ENCODE results near the gene SLC25A13. TPM values are rescaled to one million over a fixed set of nuclear protein-coding genes. Genes with fewer than 3 reads are reported as not detected.

Gene SLC25A13
- total RNA-seq, 1 experiment from 2014 or later, result 102 TPM

GRCh38 chr7:96354881-96355280, 33.0 kb upstream of the SLC25A13 start:
- H3K4me1 Mint-ChIP-seq (ENCODE audit: low read depth, unreplicated experiment), result no peaks in the 10 kb centered on the region
- H3K4me3 Mint-ChIP-seq (ENCODE audit: unreplicated experiment), result no peak overlapping the region
- CTCF ChIA-PET, result no interaction called here
- BruUV-seq (replicated peaks), result no TSS peak
- no peaks in the 10 kb centered on the region for H3K36me3 Mint-ChIP-seq (ENCODE audit: insufficient read depth, unreplicated experiment)
- no peaks in the 10 kb centered on the region for H3K27me3 Mint-ChIP-seq (ENCODE audit: insufficient read depth, unreplicated experiment)
- no peaks in the 10 kb centered on the region for H3K9me3 Mint-ChIP-seq (ENCODE audit: unreplicated experiment)
- intact Hi-C loops (cut with micrococcal nuclease; ENCODE audit: unreplicated experiment), result loop anchor here (5.0 kb wide), 1 partner anchor 33 kb away; the partner anchor contains the start of gene SLC25A13
- Histone ChIP-seq H3K36me3 (ENCODE audit: control insufficient read depth, insufficient read depth, low read length) (no peaks in the 10 kb centered on the region), H3K4me1 (peaks cover 6% of the 10 kb centered on the region; the same call in 1 of the 2 replicates), H3K4me3 (ENCODE audit: low read depth, low read length) (no peak overlapping the region), H3K9me3 (no peaks in the 10 kb centered on the region), H3K27me3 (replicated peaks; ENCODE audit: control insufficient read depth, insufficient read depth, low read length) (no peaks in the 10 kb centered on the region)
- TF ChIP-seq, protein P1, sequence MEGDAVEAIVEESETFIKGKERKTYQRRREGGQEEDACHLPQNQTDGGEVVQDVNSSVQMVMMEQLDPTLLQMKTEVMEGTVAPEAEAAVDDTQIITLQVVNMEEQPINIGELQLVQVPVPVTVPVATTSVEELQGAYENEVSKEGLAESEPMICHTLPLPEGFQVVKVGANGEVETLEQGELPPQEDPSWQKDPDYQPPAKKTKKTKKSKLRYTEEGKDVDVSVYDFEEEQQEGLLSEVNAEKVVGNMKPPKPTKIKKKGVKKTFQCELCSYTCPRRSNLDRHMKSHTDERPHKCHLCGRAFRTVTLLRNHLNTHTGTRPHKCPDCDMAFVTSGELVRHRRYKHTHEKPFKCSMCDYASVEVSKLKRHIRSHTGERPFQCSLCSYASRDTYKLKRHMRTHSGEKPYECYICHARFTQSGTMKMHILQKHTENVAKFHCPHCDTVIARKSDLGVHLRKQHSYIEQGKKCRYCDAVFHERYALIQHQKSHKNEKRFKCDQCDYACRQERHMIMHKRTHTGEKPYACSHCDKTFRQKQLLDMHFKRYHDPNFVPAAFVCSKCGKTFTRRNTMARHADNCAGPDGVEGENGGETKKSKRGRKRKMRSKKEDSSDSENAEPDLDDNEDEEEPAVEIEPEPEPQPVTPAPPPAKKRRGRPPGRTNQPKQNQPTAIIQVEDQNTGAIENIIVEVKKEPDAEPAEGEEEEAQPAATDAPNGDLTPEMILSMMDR (IDR thresholded peaks at IDR 0.05; ENCODE audit: insufficient read depth in 1 of 2, low read depth in 1 of 2, low read length in 1 of 2, severe bottlenecking in 1 of 2, unreplicated experiment in 1 of 2), result no peak
- DNase-seq, result no peak
- no peak overlapping the region for H3K27ac Mint-ChIP-seq (ENCODE audit: unreplicated experiment)
- POLR2A ChIA-PET, result no interaction called here

- POLR2A ChIA-PET, result no interaction called here
These were observed 27.7 kb upstream of the SLC25A13 start for GRCh38 chr7:96349572-96349971.

GRCh38 chr7:96347471-96347870, 25.6 kb upstream of the SLC25A13 start:
- Mint-ChIP-seq H3K4me3 (ENCODE audit: unreplicated experiment) (no peak overlapping the region), H3K27ac (ENCODE audit: unreplicated experiment) (no peak overlapping the region), H3K9me3 (ENCODE audit: unreplicated experiment) (no peaks in the 10 kb centered on the region), H3K4me1 (ENCODE audit: low read depth, unreplicated experiment) (peaks cover 6% of the 10 kb centered on the region), H3K36me3 (ENCODE audit: insufficient read depth, unreplicated experiment) (no peaks in the 10 kb centered on the region), H3K27me3 (ENCODE audit: insufficient read depth, unreplicated experiment) (peaks cover 6% of the 10 kb centered on the region)
- no peaks in the 10 kb centered on the region; the same call in 1 of the 2 replicates for H3K27me3 ChIP-seq (replicated peaks; ENCODE audit: control insufficient read depth, insufficient read depth, low read length)
- TF ChIP-seq, protein P1 (IDR thresholded peaks at IDR 0.05; ENCODE audit: insufficient read depth in 1 of 2, low read depth in 1 of 2, low read length in 1 of 2, severe bottlenecking in 1 of 2, unreplicated experiment in 1 of 2), result no peak
- H3K9me3 ChIP-seq, result no peaks in the 10 kb centered on the region
- H3K4me1 ChIP-seq, result peaks cover 6% of the 10 kb centered on the region; the same call in 1 of the 2 replicates
- no peak overlapping the region for H3K4me3 ChIP-seq (ENCODE audit: low read depth, low read length)
- no TSS peak for BruUV-seq (replicated peaks)
- ChIA-PET CTCF (no interaction called here), POLR2A (no interaction called here)
- DNase-seq, result no peak
- intact Hi-C loops (cut with micrococcal nuclease; ENCODE audit: unreplicated experiment), result no loop called here
- no peaks in the 10 kb centered on the region for H3K36me3 ChIP-seq (ENCODE audit: control insufficient read depth, insufficient read depth, low read length)

More at GRCh38 chr7:96349572-96349971, 27.7 kb upstream of the SLC25A13 start:
- Mint-ChIP-seq H3K27ac (ENCODE audit: unreplicated experiment) (no peak overlapping the region), H3K9me3 (ENCODE audit: unreplicated experiment) (no peaks in the 10 kb centered on the region), H3K4me3 (ENCODE audit: unreplicated experiment) (no peak overlapping the region), H3K4me1 (ENCODE audit: low read depth, unreplicated experiment) (peaks cover 6% of the 10 kb centered on the region), H3K36me3 (ENCODE audit: insufficient read depth, unreplicated experiment) (no peaks in the 10 kb centered on the region), H3K27me3 (ENCODE audit: insufficient read depth, unreplicated experiment) (peaks cover 2% of the 10 kb centered on the region)
- Histone ChIP-seq H3K4me3 (ENCODE audit: low read depth, low read length) (no peak overlapping the region), H3K9me3 (no peaks in the 10 kb centered on the region), H3K36me3 (ENCODE audit: control insufficient read depth, insufficient read depth, low read length) (no peaks in the 10 kb centered on the region), H3K4me1 (peaks cover 6% of the 10 kb centered on the region; the same call in 1 of the 2 replicates), H3K27me3 (replicated peaks; ENCODE audit: control insufficient read depth, insufficient read depth, low read length) (no peaks in the 10 kb centered on the region; the same call in 1 of the 2 replicates)
- no TSS peak for BruUV-seq (replicated peaks)
- peak in 1 of 2 experiments; percentile 41 for DNase-seq
- CTCF ChIA-PET, result no interaction called here
- intact Hi-C loops (cut with micrococcal nuclease; ENCODE audit: unreplicated experiment), result no loop called here
- TF ChIP-seq, protein P1 (IDR thresholded peaks at IDR 0.05; ENCODE audit: insufficient read depth in 1 of 2, low read depth in 1 of 2, low read length in 1 of 2, severe bottlenecking in 1 of 2, unreplicated experiment in 1 of 2), result no peak

Data from Caco-2 (cell line).